Activated CD8-positive, alpha-beta T cell treated with anti-CD3 and anti-CD28 coated beads for 36 hours (primary cell): ENCODE data around the gene BRF1. TPM values are rescaled to one million over a fixed set of nuclear protein-coding genes. Genes with fewer than 3 reads are reported as not detected.
"Not testable (repeated sequence)": the region's sequence is repeated elsewhere in the genome, so short reads cannot be mapped to it uniquely, and the experiment has no call there.

Experiments
- ATAC-seq: fragments of 200-7000 bp; cut with Tn5 transposase; one replicate; pipeline ENCODE4 v1.10.0; 2021; ENCODE audit warnings: mild to moderate bottlenecking, moderate library complexity
- CTCF ChIA-PET: fragments of 350-600 bp; sonication (Branson Sonifier 250); formaldehyde crosslinking; loops from one replicate; lab custom pipeline; 2021; ENCODE audit warnings: antibody characterized with exemption; lab: Charles Lee
- POLR2A ChIA-PET: fragments of 350-600 bp; sonication (Branson Sonifier 250); formaldehyde crosslinking; loops from one replicate; lab custom pipeline; 2021; ENCODE audit warnings: antibody characterized with exemption; lab: Charles Lee
- DNase-seq: peaks from one replicate; pipeline ENCODE4 v3.0.0-alpha.2; 2020
- H3K27ac Mint-ChIP-seq: one replicate; pipeline ENCODE4 v1.8.0; 2021; ENCODE audit warnings: mild to moderate bottlenecking, mixed read lengths
- H3K27me3 Mint-ChIP-seq: one replicate; pipeline ENCODE4 v1.8.0; 2021; ENCODE audit warnings: mixed read lengths
- H3K36me3 Mint-ChIP-seq: one replicate; pipeline ENCODE4 v1.8.0; 2021; ENCODE audit warnings: low read depth, mixed read lengths
- H3K4me1 Mint-ChIP-seq: one replicate; pipeline ENCODE4 v1.8.0; 2021; ENCODE audit warnings: low read depth, mixed read lengths
- H3K4me3 Mint-ChIP-seq: one replicate; pipeline ENCODE4 v1.8.0; 2021; ENCODE audit warnings: mild to moderate bottlenecking, moderate library complexity, mixed read lengths
- H3K9me3 Mint-ChIP-seq: one replicate; pipeline ENCODE4 v1.8.0; 2021; ENCODE audit warnings: mixed read lengths
- CTCF ChIP-seq: fragments of 200-600 bp; IDR thresholded peaks from one replicate; pipeline ENCODE4 v1.8.0; 2022; ENCODE audit warnings: antibody characterized with exemption, mild to moderate bottlenecking
- intact Hi-C: fragments of 100-400 bp; cut with micrococcal nuclease; formaldehyde crosslinking; loops from one replicate; pipeline ENCODE4 v1.10.0; 2022
- total RNA-seq, 2 experiments: library from RNA; stranded (reverse); gene quantifications; one replicate each; pipeline ENCODE4 v1.2.3, GENCODE V29; 2021

BRF1 gene
- total RNA-seq, 2 experiments from 2014 or later = 25.3 to 26.6 TPM

GRCh38 chr14:105305345-105305744 lies 4.5 kb upstream of the BRF1 start:
- DNase-seq = peak; percentile 35
- Mint-ChIP-seq H3K4me1 (peaks cover 32% of the 10 kb centered on the region), H3K9me3 (no peaks in the 10 kb centered on the region), H3K27ac (peak overlapping the region; percentile 90), H3K27me3 (no peaks in the 10 kb centered on the region), H3K4me3 (no peak overlapping the region), H3K36me3 (no peaks in the 10 kb centered on the region)
- intact Hi-C loops = no loop called here
- POLR2A ChIA-PET = interaction anchor here (0.6 to 1.4 kb wide), 5 partner anchors 10 to 42 kb away, joined by 3 to 4 read pairs (median 3); no protein-coding TSS in a partner anchor
- TF ChIP-seq CTCF = no peak
- no peak for ATAC-seq
- CTCF ChIA-PET = interaction anchor here (1.0 to 1.6 kb wide), 5 partner anchors 9 to 66 kb away, joined by 3 to 4 read pairs (median 3); no protein-coding TSS in a partner anchor

GRCh38 chr14:105304565-105304964 lies 3.8 kb upstream of the BRF1 start:
- no peak overlapping the region for H3K27ac Mint-ChIP-seq
- CTCF ChIA-PET = interaction anchor here (1.0 to 1.6 kb wide), 3 partner anchors 11 to 66 kb away, joined by 3 to 4 read pairs (median 4); no protein-coding TSS in a partner anchor

GRCh38 chr14:105303949-105304348 lies 3.1 kb upstream of the BRF1 start:
- peaks cover 5% of the 10 kb centered on the region for H3K36me3 Mint-ChIP-seq
- H3K27me3 Mint-ChIP-seq = no peaks in the 10 kb centered on the region
- POLR2A ChIA-PET = no interaction called here
- peaks cover 39% of the 10 kb centered on the region for H3K4me1 Mint-ChIP-seq
- TF ChIP-seq CTCF = no peak
- intact Hi-C loops = no loop called here
- H3K4me3 Mint-ChIP-seq = no peak overlapping the region
- DNase-seq (no peak), ATAC-seq (no peak)
- no peaks in the 10 kb centered on the region for H3K9me3 Mint-ChIP-seq
- CTCF ChIA-PET = no interaction called here
- no peak overlapping the region for H3K27ac Mint-ChIP-seq

More at GRCh38 chr14:105304565-105304964, 3.8 kb upstream of the BRF1 start:
- no peaks in the 10 kb centered on the region for H3K27me3 Mint-ChIP-seq
- H3K9me3 Mint-ChIP-seq = no peaks in the 10 kb centered on the region
- peaks cover 36% of the 10 kb centered on the region for H3K4me1 Mint-ChIP-seq
- peaks cover 2% of the 10 kb centered on the region for H3K36me3 Mint-ChIP-seq
- POLR2A ChIA-PET = interaction anchor here (0.8 to 1.4 kb wide), 4 partner anchors 11 to 28 kb away, joined by 3 to 4 read pairs (median 3); no protein-coding TSS in a partner anchor
- ATAC-seq (no peak), DNase-seq (no peak)
- H3K4me3 Mint-ChIP-seq = no peak overlapping the region
- intact Hi-C loops = no loop called here
- no peak for TF ChIP-seq CTCF

- H3K4me3 Mint-ChIP-seq = peak overlapping the region; percentile 84
These were observed 1.1 kb upstream of the BRF1 start for GRCh38 chr14:105301915-105302249.

GRCh38 chr14:105301103-105301914 lies 508 bp upstream of the BRF1 start:
- H3K9me3 Mint-ChIP-seq = no peaks in the 10 kb centered on the region
- POLR2A ChIA-PET = interaction anchor here (0.8 to 1.5 kb wide), 7 partner anchors 8 to 231 kb away, joined by 3 to 10 read pairs (median 4); partner anchors contain the start of genes BTBD6 and PACS2

More at GRCh38 chr14:105301915-105302249, 1.1 kb upstream of the BRF1 start:
- DNase-seq, H3K9me3 Mint-ChIP-seq, ATAC-seq, H3K27me3 Mint-ChIP-seq, H3K36me3 Mint-ChIP-seq, intact Hi-C loops: not testable (repeated sequence)
- Mint-ChIP-seq H3K27ac (peak overlapping the region; percentile 80), H3K4me1 (peaks cover 34% of the 10 kb centered on the region)
- ChIA-PET POLR2A (interaction anchor here (1.4 kb wide), 1 partner anchor 12 kb away, joined by 10 read pairs; the partner anchor contains the start of gene PACS2), CTCF (interaction anchor here (0.9 to 2.2 kb wide), 7 partner anchors 9 to 212 kb away, joined by 3 to 11 read pairs (median 5); partner anchors contain the start of gene PACS2)

More at GRCh38 chr14:105301103-105301914, 508 bp upstream of the BRF1 start:
- peaks cover 34% of the 10 kb centered on the region for H3K4me1 Mint-ChIP-seq
- H3K27ac Mint-ChIP-seq = peak overlapping the region; percentile 93
- no peak for TF ChIP-seq CTCF
- intact Hi-C loops = no loop called here
- ATAC-seq (peak; percentile 85), DNase-seq (peak; percentile 100)
- CTCF ChIA-PET = interaction anchor here (0.9 to 2.2 kb wide), 7 partner anchors 10 to 211 kb away, joined by 3 to 11 read pairs (median 5); partner anchors contain the start of gene PACS2
- H3K4me3 Mint-ChIP-seq = peak overlapping the region; percentile 84
- H3K27me3 Mint-ChIP-seq = no peaks in the 10 kb centered on the region
- peaks cover 8% of the 10 kb centered on the region for H3K36me3 Mint-ChIP-seq
